Measurements from ENCODE around the gene KIF20A.
"Not testable (repeated sequence)": the region's sequence is repeated elsewhere in the genome, so short reads cannot be mapped to it uniquely, and the experiment has no call there.

KIF20A gene
- 0 to 6.2 (median 0.23) reads per million in 9 experiments for total RNA-seq

- Mint-ChIP-seq H3K27me3 (no peaks in the 10 kb centered on the region), H3K4me1 (ENCODE audit: low read depth in 2 of 2) (peaks cover 4 to 7% of the 10 kb centered on the region in 2 donors), H3K4me3 (peak within 1 kb of the TSS in 1 of 2 donors; percentile 54), H3K9me3 (no peaks in the 10 kb centered on the region), H3K27ac (no peak within 1 kb of the TSS), H3K36me3 (ENCODE audit: insufficient read depth) (peaks cover 34% of the 10 kb centered on the region)
- DNase-seq = peak; percentile 83 to 89 (median 85)
- ATAC-seq (replicated peaks) = peak; percentile 87
Observed at GRCh38 chr5:138178516-138179276, at the start of gene KIF20A, which contains the start of gene BRD8. Gene KIF20A (plus strand): TSS chr5:138179112. CDS start chr5:138179681, 569 bp downstream. Gene BRD8 (minus strand): TSS chr5:138178630. CDS start chr5:138178614, 16 bp downstream.

GRCh38 chr5:138129347-138129746 lies 49.6 kb upstream of the KIF20A start:
- Mint-ChIP-seq H3K4me1 (ENCODE audit: low read depth in 2 of 2) (no peaks in the 10 kb centered on the region), H3K36me3 (ENCODE audit: insufficient read depth) (no peaks in the 10 kb centered on the region)
- no peak for ATAC-seq (replicated peaks)

DNA sequence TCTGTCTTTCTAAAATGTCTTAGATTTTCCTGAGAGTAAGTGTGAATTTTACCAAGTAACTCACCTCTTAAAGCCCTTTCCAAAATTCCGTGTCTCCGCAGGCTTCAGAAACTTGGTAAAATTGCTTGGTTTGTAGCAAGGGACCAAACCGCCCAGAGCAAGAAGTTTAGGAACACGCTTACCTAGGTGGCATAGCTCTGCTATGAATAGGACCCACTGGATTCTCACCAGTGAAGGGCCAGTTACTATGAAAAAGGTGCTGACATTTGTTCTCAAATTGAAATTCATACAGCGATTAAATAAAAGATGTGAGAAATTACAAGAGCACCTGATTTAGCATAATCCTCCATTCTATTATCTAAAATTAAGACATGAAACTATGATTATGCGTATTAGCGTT lies 46.4 kb upstream of the KIF20A start:
- Mint-ChIP-seq H3K9me3 (no peaks in the 10 kb centered on the region), H3K4me3 (peak overlapping the region in 1 of 2 donors; percentile 83), H3K27me3 (peaks cover 26 to 30% of the 10 kb centered on the region in 2 donors), H3K4me1 (ENCODE audit: low read depth in 2 of 2) (no peaks in the 10 kb centered on the region), H3K36me3 (ENCODE audit: insufficient read depth) (peaks cover 2% of the 10 kb centered on the region), H3K27ac (no peak overlapping the region)
- DNase-seq (no peak), ATAC-seq (replicated peaks) (no peak)

More at GRCh38 chr5:138129347-138129746, 49.6 kb upstream of the KIF20A start:
- no peak overlapping the region for H3K4me3 Mint-ChIP-seq
- H3K27me3 Mint-ChIP-seq = peaks cover 11 to 12% of the 10 kb centered on the region in 2 donors
- no peak overlapping the region for H3K27ac Mint-ChIP-seq
- H3K9me3 Mint-ChIP-seq = no peaks in the 10 kb centered on the region
- DNase-seq = no peak

DNA sequence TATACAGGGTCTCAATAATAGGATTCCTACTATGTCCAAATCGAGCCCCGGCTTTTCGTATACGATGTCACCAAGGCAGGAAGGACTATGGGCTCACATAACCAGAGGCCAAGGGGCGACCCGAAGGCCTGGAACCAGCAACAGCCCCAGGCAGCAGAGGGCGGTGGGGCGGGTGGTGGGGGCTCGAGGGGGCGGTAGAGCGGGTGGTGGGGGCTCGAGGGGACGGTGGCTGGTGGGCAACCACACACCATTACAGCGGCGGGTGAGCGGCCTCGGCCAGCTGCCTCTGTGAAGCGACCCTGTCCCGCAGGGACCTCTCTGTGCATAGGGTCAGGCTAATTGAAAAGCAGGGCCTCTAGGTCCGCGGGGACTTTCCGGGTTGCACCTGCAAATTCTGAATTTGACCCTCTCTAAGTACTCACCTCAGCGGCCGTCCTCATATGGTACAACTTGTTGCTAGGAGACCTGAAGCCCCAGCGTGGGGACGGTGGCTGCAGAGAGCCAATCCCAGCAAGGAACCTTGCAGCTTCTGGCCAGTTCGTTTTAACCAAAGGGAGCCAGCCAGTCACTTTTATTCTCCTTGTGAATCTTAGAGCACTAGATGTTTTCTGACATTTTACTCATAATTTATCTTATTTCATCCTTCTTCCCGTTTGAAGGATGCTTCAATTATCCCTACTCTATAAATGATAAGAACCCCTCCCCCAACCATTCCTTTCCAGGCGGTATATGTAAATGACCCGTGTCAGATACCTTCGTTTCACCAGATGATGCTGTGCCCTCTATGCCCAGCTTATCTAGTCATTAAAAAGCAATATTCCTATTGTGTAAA lies 39.7 kb upstream of the KIF20A start, which contains the start of gene NME5:
TSS of gene NME5 (minus strand) at position 480 of the 832 bp plus-strand sequence. CDS start 648 bp downstream, outside the sequence.
- ATAC-seq (replicated peaks) (no peak), DNase-seq (no peak)
- Mint-ChIP-seq H3K27ac (no peak within 1 kb of the TSS), H3K4me1 (ENCODE audit: low read depth in 2 of 2) (no peaks in the 10 kb centered on the region), H3K27me3 (peaks cover 24 to 38% of the 10 kb centered on the region in 2 donors), H3K9me3 (no peaks in the 10 kb centered on the region), H3K36me3 (ENCODE audit: insufficient read depth) (peaks cover 2% of the 10 kb centered on the region), H3K4me3 (no peak within 1 kb of the TSS)

- peaks cover 24 to 38% of the 10 kb centered on the region in 2 donors for H3K27me3 Mint-ChIP-seq
- DNase-seq (no peak), ATAC-seq (replicated peaks) (no peak)
- H3K36me3 Mint-ChIP-seq (ENCODE audit: insufficient read depth) = peaks cover under 1% of the 10 kb centered on the region
- H3K4me1 Mint-ChIP-seq (ENCODE audit: low read depth in 2 of 2) = no peaks in the 10 kb centered on the region
- no peak overlapping the region for H3K4me3 Mint-ChIP-seq
- H3K27ac Mint-ChIP-seq = no peak overlapping the region
- H3K9me3 Mint-ChIP-seq = no peaks in the 10 kb centered on the region
Observed at GRCh38 chr5:138139781-138140090, 39.2 kb upstream of the KIF20A start.

GRCh38 chr5:138140268-138140667 lies 38.6 kb upstream of the KIF20A start:
- Mint-ChIP-seq H3K4me3 (no peak overlapping the region), H3K27ac (no peak overlapping the region), H3K4me1 (ENCODE audit: low read depth in 2 of 2) (no peaks in the 10 kb centered on the region), H3K36me3 (ENCODE audit: insufficient read depth) (no peaks in the 10 kb centered on the region), H3K27me3 (peaks cover 24 to 38% of the 10 kb centered on the region in 2 donors), H3K9me3 (no peaks in the 10 kb centered on the region)
- no peak for DNase-seq
- ATAC-seq (replicated peaks) = no peak

DNA sequence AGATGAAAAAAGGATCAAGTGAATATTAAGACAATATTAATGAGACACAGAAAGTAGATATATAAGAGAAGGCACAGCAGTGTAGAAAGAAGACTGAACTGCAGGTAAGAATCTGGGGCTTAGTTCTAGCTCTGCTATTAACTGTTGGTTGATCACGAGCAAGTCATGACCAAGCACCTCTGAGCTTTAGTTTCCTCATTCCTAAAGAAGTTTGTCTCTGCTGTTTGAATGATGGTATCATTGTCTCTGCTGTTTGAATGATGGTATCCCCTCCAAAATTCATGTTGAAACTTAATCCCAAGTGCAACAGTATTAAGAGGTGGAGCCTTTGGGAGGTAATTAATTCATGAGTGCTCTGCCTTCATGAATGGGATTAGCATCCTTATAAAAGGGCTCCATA lies 37.2 kb upstream of the KIF20A start:
- Mint-ChIP-seq H3K27me3 (peaks cover 15 to 25% of the 10 kb centered on the region in 2 donors), H3K4me1 (ENCODE audit: low read depth in 2 of 2) (no peaks in the 10 kb centered on the region), H3K4me3 (no peak overlapping the region), H3K27ac (no peak overlapping the region), H3K36me3 (ENCODE audit: insufficient read depth) (no peaks in the 10 kb centered on the region), H3K9me3 (no peaks in the 10 kb centered on the region)
- DNase-seq (no peak), ATAC-seq (replicated peaks) (no peak)

GRCh38 chr5:138143578-138143977 lies 35.3 kb upstream of the KIF20A start:
- not testable (repeated sequence) for H3K27ac Mint-ChIP-seq; H3K27me3 Mint-ChIP-seq; DNase-seq; H3K36me3 Mint-ChIP-seq (ENCODE audit: insufficient read depth); ATAC-seq (replicated peaks); H3K9me3 Mint-ChIP-seq; H3K4me1 Mint-ChIP-seq (ENCODE audit: low read depth in 2 of 2); H3K4me3 Mint-ChIP-seq

- ATAC-seq (replicated peaks) (no peak), DNase-seq (no peak)
- no peaks in the 10 kb centered on the region for H3K36me3 Mint-ChIP-seq (ENCODE audit: insufficient read depth)
- H3K27me3 Mint-ChIP-seq = no peaks in the 10 kb centered on the region
- no peaks in the 10 kb centered on the region for H3K9me3 Mint-ChIP-seq
- no peaks in the 10 kb centered on the region for H3K4me1 Mint-ChIP-seq (ENCODE audit: low read depth in 2 of 2)
- H3K4me3 Mint-ChIP-seq = no peak overlapping the region
- H3K27ac Mint-ChIP-seq = no peak overlapping the region
Observed at GRCh38 chr5:138148811-138149210, 30.1 kb upstream of the KIF20A start.

DNA sequence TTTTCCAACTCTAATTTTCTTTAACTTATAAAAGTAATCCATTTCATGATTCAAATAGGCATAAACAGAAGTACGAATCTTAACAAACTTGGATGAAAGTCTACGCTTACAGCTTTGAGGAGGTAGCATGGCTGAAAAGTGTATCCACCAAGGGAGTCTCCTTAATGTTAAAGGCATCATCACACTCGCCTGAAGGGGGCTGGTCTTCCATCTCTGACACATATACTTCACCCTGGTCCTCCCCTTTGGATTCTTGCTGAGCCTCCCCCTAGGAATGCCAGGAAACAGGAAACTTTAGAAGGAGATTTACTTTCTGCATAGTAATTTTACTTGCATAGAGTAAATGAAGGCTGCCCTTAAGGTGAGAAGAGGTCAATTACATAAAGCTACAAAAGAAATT lies 29.4 kb upstream of the KIF20A start:
- DNase-seq (no peak), ATAC-seq (replicated peaks) (no peak)
- no peak overlapping the region for H3K4me3 Mint-ChIP-seq
- H3K36me3 Mint-ChIP-seq (ENCODE audit: insufficient read depth) = no peaks in the 10 kb centered on the region
- no peaks in the 10 kb centered on the region for H3K4me1 Mint-ChIP-seq (ENCODE audit: low read depth in 2 of 2)
- no peaks in the 10 kb centered on the region for H3K9me3 Mint-ChIP-seq
- H3K27me3 Mint-ChIP-seq = no peaks in the 10 kb centered on the region
- H3K27ac Mint-ChIP-seq = no peak overlapping the region

GRCh38 chr5:138155977-138156376 lies 22.9 kb upstream of the KIF20A start:
- not testable (repeated sequence) for ATAC-seq (replicated peaks); H3K4me3 Mint-ChIP-seq; H3K27me3 Mint-ChIP-seq; DNase-seq; H3K4me1 Mint-ChIP-seq (ENCODE audit: low read depth in 2 of 2); H3K27ac Mint-ChIP-seq; H3K9me3 Mint-ChIP-seq
- H3K36me3 Mint-ChIP-seq (ENCODE audit: insufficient read depth) = peaks cover 47% of the 10 kb centered on the region

DNA sequence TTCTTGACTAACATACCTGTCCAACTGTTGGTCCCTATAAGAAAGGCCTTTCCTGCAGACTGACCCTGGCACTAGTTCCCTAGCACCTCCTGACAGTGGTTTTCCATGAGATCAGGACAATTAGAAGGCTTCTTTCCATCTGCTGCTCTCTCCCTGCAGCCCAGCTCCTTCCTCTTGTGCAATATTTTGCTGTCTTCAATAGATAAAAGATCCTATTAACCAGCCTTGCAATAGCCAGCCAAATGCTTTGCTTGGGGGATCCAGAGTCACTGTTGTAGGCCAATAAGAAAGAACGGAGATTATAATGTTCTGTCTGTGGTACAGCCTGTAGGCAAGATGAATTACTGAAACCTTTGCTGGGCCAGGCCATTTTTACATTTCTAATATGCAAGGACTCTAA lies 21.3 kb upstream of the KIF20A start:
- H3K4me3 Mint-ChIP-seq = no peak overlapping the region
- H3K27me3 Mint-ChIP-seq = no peaks in the 10 kb centered on the region
- H3K27ac Mint-ChIP-seq = no peak overlapping the region
- H3K4me1 Mint-ChIP-seq (ENCODE audit: low read depth in 2 of 2) = no peaks in the 10 kb centered on the region
- no peak for ATAC-seq (replicated peaks)
- DNase-seq = no peak
- peaks cover 62% of the 10 kb centered on the region for H3K36me3 Mint-ChIP-seq (ENCODE audit: insufficient read depth)
- H3K9me3 Mint-ChIP-seq = no peaks in the 10 kb centered on the region

GRCh38 chr5:138159666-138160065 lies 19.2 kb upstream of the KIF20A start:
- DNase-seq (no peak), ATAC-seq (replicated peaks) (no peak)
- H3K4me1 Mint-ChIP-seq (ENCODE audit: low read depth in 2 of 2) = peaks cover 0 to 4% of the 10 kb centered on the region in 2 donors
- H3K9me3 Mint-ChIP-seq = no peaks in the 10 kb centered on the region
- peak overlapping the region; percentile 30 to 66 for H3K27ac Mint-ChIP-seq
- H3K4me3 Mint-ChIP-seq = no peak overlapping the region
- H3K36me3 Mint-ChIP-seq (ENCODE audit: insufficient read depth) = peaks cover 82% of the 10 kb centered on the region
- H3K27me3 Mint-ChIP-seq = no peaks in the 10 kb centered on the region
